Stimulated activated CD4-positive, alpha-beta T cell treated with anti-CD3 and anti-CD28 coated beads, Interleukin-4, amount 100 ng/mL, for 4 hours (primary cell): Measurements from ENCODE around the gene DNAJB11.
"Not testable (repeated sequence)": the region's sequence is repeated elsewhere in the genome, so short reads cannot be mapped to it uniquely, and the experiment has no call there.

ENCODE experiments used
- DNase-seq, 2 experiments: peaks; one replicate each; pipeline ENCODE4 v3.0.0-alpha.2; 2020

The DNAJB11 gene

DNA sequence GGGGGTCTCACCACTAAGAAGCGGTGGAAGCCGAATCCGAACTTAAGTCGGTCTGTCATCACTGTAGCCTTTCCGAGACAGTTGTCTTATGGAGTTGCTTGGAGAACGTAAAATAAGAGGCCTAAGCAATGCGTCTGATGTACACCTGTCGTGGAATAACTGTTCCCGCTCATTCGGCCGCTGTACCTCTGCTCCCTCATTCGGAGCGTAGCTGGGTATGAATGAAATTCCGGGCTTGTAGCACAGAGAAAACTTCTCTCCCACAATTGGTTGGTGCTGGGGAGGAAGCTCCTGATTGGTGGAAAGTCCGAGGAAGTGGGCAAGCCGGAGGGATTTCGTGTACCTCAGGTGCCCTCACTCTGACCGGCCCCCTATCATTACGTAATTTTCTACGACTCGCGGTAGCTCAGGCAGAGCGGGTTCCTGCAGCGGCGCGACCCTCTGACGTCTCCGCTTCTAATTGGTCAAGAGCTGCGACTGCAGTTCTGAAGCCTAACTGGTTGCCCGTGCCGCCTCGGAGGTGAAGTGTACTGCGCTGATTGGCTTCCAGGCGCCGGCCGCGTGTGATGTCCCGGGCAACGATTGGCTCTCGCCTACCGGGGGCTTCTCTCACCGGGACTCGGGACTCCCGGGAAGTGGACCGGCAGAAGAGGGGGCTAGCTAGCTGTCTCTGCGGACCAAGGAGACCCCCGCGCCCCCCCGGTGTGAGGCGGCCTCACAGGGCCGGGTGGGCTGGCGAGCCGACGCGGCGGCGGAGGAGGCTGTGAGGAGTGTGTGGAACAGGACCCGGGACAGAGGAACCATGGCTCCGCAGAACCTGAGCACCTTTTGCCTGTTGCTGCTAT lies at the start of gene DNAJB11:
Gene DNAJB11, plus strand, starts transcription at position 625 of the 845 bp plus-strand sequence. Its CDS starts 178 bp downstream, at position 803.
- peak; percentile 95 to 99 for DNase-seq

DNA sequence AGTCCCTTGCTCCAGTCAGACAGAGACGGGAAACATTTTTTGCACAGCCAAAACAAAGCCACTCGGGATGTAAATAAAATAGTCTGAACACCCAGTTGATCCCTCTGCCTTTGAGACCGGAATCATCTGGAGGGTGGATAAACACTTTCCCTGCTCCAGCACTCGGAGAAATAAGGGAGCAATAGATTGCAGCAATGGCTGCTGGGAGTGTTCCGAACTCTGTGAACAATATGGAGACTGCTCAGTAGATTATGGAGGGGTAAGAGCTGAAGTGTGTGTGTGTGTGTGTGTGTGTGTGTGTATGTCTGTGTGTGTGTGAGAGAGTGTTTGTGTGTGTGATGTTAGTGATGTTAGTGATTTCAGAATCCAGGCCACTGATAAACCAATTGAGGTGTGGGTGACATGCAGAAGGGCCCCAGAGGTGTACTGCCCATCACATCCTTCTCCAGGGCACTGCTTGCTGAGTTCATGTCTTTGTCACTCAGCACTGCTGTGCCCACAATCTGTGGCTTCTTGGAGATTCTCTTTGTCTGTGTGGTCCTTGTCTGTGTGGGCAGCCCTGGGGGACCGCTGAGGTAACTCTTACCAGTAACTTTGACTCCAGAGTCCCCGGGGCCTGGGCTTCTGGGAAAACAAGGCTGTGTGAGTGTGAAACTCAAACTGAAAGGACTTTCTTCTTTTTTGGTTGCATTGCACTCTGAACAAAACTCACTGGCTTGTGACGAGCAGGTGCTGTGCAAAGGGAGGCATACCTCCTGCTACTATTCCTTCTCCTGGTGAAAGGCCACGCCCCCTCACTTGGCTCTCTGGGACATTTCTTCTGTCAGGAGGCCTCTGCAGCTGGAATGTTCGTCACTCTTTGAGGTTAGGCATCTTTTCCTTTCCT lies 49.3 kb upstream of the DNAJB11 start:
- no peak for DNase-seq

DNA sequence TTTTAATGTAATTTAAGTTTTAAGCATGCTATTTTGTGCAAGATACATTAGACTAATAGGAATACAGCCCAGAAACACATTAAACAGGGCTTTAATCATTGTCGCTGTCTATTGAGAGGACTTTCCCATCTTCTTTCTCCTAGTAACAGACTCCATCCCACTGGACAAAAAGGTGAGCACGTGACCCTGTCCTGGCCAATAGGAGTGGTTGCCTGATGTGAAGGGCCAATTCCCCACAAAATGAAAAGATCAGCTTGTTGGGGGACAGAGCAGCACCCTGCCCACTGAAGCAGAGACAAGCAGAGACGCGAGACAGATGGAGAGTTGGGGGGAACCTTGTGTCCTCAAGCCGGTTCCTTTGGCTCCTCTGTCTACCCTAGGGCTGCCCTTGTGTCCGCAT lies 47.5 kb upstream of the DNAJB11 start:
- no peak for DNase-seq

DNA sequence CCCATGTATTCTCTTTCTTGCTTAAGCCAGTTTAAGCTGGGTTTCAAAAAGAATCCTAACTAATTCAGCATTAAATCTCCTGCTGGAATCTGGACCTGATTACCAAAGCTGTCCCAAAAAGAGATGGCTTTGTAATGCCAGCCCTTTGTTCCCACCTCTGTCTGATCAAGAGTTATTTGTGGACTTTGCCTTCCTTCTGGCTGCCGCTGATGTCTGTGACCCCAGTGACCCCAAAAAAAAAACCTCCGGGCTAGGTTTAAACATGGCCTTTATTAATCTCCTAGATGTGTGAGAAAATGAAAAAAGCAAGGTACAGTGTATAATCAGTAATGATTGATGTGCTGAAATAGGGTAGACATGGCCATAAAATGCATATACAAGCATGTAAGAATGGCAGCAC lies 47.1 kb upstream of the DNAJB11 start:
- DNase-seq = no peak

DNA sequence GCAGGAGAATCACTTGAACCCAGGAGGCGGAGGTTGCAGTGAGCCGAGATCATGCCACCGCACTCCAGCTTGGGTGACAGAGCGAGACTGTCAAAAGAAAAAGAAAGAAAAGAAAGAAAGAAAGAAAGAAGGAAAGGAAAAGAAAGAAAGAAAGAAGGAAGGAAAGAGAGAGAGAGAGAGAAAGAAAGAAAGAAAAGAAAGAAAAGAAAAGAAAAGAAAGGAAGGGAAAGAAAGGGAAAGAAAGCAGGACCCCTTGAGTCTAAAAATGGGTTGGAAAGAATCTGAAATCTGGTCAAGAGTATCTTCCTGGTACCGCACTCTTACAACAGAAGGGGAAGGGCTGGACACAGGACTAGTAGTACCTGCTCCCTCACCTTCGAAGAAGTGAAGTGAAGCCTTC lies 45.9 kb upstream of the DNAJB11 start:
- no peak for DNase-seq

DNA sequence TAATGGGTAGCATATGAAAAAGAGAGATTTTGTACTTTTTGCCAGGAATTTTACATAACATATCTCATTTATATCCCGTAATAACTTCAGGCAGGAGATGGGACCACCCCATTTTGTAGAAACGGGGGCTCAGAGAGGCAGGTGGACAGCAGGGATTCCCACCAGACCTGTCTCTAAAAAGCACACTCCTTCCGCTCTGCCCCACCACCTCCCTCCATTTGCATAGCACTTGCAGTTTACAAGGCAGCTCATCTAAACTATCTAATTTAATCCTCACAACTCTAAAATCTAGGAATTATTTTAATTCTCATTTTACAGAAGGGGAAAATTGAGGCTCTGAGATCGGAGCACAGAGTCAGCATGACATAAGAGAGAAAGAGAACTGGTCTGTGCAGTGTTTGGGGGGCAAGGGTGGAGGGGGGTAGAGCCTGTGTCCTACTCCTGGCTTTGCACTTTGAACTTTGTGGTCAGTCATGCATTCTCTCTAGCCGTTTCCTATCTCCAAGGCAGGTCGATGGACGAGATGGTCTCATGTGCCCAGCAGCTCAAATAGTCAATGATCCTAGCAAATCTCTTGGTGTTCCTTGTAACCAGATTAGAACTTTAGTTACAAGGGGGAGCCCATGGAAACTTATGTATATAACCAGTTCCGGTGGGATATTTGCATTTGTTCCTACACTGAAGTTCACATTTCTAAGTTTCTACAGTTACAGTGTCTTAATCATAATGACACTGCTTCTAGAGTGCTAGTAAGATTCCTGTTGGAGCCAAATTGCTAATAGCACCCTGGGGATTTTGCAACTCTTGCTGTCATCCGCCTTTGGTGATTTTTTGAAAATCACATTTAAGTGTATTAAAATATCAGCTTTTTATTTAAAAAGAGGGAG lies 44.9 kb upstream of the DNAJB11 start:
- DNase-seq = no peak

DNA sequence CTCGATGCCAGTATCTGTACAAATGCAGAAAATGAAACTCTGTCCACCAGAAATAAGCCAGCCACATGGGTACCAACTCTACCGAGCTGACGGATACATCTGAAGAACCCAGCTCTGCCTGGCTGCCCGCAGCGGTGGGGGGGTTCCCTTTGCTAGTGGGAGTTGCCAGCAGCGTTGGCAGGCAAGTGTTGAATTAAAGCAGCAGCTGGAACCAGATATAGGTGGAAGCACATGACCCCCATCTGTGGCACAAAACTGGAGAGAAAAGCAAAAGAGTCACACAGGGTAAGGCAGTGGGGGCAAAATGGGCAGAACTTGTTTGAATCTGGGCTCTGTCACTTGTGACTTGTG lies 44.3 kb upstream of the DNAJB11 start:
- no peak for DNase-seq

DNA sequence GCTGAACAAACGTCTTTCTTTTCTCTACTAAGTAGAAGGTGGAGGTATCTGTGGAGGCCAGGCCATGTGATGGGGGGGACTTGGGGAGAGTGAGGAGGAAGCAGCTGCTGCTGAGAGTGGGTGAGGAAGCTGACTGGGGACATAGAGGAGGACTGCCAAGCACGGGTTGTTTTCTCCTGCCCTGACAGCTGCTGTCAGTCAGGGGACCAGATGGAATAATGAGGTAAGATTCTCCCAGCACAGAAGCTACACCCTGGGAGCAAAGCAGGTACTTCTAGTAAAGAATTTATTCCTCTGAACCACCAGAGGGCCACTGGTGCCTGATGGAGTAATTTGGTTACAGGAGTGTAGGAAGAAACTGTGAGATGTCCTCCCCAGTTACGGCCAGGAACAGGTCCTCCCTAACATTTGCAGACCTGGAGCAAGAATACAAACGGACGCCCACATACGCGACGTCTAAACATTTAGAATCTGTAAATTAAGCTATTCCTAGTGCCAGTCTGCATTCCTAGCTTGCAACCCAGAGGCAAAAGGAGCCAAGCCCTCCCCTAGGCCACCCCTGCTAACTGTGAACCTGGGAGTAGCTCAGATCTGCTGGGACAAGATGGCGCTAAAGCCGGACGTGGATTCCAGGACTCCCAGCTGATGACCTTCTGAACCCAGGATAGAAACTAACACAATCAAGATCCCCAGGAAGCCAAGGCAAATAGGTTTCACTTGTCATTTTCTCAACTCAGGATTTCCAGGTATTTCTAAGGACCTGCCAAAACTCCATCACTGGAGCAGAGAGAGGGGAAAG lies 41.1 kb upstream of the DNAJB11 start:
- no peak for DNase-seq

DNA sequence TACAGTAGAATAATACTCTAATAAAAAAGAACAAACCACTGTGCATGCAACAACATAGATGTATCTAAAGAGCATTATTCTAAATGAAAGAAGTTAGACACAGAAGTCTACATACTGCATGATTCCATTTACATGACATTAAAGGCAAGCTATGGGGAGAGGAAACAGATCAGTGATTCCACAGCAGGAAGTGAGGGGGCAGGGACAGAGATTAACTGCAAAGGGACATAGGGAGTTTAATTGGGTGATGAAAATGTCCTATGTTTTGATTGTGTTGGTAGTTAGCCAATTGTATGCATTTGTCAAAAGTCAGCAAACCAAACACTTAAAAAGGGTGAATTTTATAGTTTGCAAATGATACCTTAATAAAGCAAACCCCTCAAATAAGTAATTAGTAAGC lies 40.1 kb upstream of the DNAJB11 start:
- no peak for DNase-seq

DNA sequence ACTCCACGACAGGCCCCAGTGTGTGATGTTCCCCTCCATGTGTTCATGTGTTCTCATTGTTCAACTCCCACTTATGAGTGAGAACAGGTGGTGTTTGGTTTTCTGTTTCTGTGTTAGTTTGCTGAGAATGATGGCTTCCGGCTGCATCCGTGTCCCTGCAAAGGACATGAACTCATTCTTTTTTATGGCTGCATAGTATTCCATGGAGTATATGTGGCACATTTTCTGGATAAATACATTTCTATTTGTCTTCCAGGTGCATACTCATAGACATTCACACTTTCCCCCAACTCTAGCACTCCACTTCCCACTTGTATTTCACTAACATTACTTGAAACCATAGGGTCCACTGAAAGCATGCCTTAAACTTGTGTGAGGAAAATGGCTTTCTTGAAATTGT lies 38.8 kb upstream of the DNAJB11 start:
- not testable (repeated sequence) for DNase-seq

DNA sequence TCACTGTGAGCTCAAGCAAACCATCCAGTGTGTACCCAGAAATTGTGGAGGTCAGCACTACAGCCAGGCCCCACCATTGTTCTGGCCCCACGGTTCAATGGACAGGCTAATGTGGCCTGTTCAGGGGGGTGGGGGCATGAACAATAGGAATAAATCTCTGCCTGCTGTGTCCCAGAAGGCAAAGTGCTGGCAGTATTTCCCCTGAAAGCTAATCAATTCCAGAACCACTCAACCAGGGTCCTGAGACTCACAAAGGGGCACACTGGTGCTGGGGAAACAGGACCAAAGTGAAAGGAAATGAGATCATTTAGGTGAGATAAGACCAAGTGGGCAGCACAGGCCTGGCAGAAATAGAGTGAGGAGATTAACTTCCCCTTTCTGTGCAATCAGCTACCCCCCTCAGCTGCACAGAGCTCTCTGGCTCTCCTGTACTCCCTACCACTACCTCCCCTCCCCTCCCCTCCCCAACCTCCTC lies 37.9 kb upstream of the DNAJB11 start:
- no peak for DNase-seq

DNA sequence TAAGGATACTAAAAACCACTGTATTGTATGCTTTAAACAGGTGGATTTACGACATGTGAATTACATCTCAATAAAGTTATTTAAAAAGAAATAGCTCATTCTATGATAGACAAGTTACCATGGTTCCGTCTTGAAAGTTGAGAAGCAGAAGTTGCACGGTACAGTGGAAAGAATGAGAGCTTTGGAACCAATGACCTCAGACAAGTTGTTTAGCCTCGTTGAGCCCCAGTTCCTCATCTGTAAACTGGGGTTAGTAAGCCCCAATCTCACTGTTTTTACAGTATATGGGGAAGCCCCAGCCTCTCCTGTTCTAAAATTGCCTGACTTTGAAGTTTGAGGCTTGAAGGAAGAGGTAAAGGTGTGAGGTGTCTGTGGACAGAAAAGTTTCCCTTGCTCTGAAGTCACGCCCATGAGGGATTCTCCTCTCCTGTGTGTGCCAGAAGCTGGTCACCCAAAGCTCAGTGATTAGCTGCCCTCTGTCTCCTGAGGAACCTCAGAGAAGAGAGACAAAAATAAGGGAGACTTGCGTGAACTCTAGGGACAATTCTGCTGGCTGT lies 36.3 kb upstream of the DNAJB11 start:
- peak in 1 of 2 experiments; percentile 65 for DNase-seq

DNA sequence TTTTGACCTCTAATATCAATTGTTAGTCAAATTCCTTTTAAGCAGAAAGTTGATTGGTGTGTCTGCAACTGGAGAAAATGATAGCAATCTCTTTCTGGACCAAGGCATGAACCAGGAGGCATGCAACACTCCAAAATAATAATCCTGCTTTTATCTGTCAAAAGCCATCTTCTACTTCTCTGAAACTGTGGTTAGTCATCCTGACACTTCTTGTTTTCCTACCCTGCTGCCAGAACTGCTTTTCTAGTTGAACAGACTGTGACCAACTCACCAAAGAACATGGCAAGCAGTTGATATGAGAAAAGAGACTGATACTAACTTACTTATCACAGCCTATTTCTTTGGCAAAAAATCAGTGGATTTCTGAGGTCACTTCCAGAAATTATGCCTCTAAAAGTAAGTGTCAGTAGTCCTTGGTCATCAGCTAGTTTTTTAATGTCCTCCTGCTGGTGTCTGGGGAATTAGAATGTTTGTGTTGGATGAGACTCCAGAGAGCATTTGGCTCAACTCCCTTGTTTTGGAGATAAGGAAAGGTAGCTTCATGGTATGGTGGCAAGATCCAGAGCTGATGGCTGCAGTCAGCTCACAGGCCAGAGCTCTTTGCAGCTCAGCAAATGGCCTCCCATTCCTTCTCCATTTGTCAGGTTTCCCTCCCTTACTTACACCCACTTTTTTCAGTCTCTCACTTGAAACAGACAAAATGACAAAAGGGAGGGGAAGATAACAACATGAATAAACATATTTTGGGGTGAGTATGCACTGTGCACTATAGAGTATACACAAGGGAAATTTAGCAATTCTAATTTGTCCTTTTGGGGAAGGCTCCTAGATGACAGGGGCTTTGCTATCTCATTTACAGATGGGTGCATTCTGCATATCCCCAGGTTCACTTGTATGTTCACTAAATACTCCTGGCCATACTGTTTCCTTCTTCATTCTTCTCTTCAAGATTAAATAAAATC lies 33.4 kb upstream of the DNAJB11 start:
- DNase-seq = no peak

DNA sequence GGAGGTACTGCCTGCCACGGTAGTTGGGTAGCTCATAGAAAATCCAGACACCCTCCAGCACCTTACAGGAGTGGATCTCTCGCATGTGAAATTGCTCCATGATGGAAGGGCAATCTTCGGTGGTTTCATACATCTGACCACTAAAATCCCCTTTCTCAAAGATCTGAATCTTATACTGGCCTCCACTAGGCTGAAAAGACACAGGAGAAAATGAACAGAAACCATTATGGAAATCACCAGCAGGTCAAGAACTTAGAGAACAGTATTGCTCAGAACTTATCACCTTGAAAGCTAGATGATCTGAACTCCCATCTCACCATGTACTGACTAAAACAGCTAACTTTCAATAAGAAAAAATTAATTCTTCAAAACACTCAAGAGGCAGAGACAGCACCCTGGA lies 31.7 kb upstream of the DNAJB11 start:
- no peak for DNase-seq

DNA sequence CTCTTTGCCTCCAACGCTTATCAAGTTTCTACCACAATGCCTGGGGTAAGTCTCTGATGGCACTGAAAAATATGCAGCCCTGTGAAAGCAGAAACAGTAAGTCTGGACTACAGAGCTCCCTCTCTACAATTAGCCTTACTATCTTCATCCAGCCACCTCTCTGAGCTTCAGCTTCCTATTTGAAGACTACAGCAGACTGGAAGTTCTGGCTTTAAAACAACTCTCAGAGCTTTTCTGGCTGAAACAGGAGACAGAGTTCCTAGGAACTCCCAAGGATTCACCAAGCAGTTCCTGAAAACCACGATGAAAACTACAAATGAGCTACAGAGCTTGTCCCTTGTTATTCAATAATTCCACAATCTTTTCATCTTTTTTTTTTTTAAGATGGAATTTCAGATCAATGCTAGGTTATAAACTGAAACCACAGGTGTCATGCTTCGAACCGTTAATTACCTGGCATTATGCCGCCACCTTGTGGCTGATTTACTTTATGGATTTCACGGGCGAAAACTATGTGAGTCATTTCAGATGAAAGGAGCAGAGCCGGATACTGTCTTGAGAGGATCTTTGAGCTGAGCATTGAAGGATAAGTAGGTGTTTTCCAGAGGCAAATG lies 30.2 kb upstream of the DNAJB11 start:
- peak; percentile 69 to 83 for DNase-seq

DNA sequence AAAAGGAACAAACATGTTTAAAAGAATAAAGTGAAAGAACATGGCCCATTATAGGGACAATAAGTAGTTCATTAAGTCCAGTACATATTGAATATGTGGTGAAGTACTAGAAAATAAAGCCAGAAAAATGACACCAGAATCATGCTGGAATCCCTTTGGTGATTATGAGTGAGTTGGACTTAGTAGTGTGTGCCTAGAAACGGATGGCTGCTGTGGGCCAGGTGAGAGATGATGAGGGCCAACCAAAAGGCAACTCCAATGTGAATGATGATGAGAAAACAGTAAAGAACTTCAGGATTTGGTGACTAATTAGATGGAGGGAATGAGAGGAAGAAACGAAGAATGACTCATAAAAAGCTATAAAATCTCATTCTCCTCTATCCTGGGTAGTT lies 29.7 kb upstream of the DNAJB11 start:
- DNase-seq = no peak

DNA sequence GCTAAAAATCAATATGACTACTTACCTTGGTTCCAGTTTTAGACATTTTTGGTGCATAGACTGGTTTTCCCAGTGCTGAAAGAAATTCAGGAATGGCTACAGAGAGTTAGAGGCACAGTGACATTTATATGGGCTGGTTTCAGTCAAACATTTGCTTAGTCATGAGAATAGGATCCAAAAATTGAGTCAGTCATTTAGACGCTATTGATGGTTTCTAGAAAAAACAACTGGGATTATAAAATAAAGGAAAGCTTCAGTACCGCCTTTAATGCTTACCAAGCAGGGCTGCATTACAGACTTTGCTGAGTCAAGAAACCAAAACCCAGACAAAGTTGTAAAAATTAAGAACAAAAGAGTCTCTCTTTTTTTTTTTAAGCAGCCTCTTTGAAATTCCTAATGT lies 26.2 kb upstream of the DNAJB11 start, which contains the start of gene CRYGS:
Gene CRYGS, minus strand, starts transcription at position 100 of the 400 bp plus-strand sequence. Its CDS starts 54 bp downstream, at position 46.
- DNase-seq = no peak

DNA sequence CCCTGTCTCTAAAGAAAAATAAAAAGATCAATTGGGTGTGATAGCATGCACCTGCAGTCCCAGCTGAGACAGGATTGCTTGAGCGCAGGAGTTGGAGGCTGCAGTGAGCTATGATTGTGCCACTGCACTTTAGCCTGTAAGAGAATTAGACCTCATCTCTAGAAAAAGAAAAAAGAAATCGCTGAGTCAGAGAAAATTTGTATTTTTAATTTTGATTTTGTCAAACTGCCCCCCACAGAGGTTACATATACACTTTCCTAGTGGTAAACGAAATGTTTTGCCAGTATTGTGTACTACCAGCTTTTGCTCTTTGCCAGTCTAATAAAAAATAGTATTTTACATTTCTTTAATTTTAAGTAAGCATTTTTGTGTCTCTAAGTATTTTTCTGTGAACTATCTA lies 21.0 kb upstream of the DNAJB11 start:
- DNase-seq = no peak

DNA sequence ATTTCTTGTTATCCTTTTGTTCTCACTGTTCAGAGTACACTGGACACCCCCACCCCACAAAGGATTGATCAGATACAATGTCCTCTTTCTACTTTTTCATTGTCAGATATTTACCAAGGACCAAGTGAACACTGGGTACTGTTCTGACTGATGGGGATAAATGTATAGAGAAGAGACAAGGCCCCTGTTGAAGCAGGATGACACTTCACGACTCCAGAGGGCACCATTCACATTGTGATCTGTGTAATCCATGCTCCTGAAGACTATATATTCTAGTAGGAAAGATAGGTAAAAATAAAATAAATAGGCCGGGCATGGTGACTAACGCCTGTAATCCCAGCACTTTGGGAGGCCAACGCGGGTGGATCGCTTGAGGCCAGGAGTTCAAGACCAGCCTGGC lies 19.1 kb upstream of the DNAJB11 start:
- no peak for DNase-seq
